Subcutaneous adipose tissue (tissue), 4 donors: Measurements from ENCODE around the gene CPB1. TPM values are rescaled to one million over a fixed set of nuclear protein-coding genes. Genes with fewer than 3 reads are reported as not detected.

Experiments
- total RNA-seq, 4 donors: library from RNA; depleted of rRNA; stranded (reverse); fragments of >200 nt; gene quantifications; one replicate each; pipeline ENCODE4 v1.1.0, GENCODE V29; 2016
- TF ChIP-seq, protein P1 (sequence below): fragments of 450-650 bp; IDR thresholded peaks from one replicate; pipeline ENCODE4 v1.5.1; 2016; ENCODE audit warnings: low read depth, mild to moderate bottlenecking, control low read depth, antibody characterized with exemption, moderate library complexity

Gene CPB1
- total RNA-seq, 4 donors from 2014 or later = 2.0 to 12.1 (median 5.4) TPM

DNA sequence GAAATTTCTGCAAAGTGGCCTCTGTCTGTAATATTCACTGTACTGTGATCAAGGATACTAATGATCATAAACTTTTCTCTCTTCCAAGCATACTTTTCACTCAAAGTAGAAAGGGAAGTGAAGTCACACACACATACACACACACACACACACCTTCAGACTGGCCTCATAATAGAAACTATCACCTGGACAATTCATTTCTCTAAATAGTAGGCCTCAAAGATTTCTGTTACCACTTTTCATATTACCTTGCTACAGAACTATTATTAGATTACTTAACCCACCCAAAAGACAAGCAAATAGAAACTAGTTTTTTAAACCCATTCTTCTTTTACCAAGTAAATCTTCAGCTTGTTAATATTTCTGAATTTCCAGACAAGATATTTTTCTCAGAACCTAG lies 12.2 kb downstream of the CPB1 start:
- TF ChIP-seq, protein P1, sequence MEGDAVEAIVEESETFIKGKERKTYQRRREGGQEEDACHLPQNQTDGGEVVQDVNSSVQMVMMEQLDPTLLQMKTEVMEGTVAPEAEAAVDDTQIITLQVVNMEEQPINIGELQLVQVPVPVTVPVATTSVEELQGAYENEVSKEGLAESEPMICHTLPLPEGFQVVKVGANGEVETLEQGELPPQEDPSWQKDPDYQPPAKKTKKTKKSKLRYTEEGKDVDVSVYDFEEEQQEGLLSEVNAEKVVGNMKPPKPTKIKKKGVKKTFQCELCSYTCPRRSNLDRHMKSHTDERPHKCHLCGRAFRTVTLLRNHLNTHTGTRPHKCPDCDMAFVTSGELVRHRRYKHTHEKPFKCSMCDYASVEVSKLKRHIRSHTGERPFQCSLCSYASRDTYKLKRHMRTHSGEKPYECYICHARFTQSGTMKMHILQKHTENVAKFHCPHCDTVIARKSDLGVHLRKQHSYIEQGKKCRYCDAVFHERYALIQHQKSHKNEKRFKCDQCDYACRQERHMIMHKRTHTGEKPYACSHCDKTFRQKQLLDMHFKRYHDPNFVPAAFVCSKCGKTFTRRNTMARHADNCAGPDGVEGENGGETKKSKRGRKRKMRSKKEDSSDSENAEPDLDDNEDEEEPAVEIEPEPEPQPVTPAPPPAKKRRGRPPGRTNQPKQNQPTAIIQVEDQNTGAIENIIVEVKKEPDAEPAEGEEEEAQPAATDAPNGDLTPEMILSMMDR = no peak

DNA sequence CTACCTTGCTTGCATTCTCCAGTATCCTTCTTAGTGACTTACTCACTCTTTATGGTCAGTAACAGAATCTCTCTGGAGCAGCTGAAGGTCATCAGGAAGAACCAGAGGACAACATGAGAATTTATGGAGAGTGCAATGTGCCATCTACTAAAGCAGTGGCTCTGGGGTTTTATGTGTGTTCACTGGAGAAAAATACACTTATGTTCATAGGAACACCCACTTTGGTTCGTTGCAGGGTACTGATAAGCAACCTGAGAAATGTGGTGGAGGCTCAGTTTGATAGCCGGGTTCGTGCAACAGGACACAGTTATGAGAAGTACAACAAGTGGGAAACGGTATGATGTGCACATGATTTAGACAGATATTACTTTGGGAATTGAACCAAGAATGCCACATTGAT lies 12.8 kb downstream of the CPB1 start:
- TF ChIP-seq, protein P1 = no peak

DNA sequence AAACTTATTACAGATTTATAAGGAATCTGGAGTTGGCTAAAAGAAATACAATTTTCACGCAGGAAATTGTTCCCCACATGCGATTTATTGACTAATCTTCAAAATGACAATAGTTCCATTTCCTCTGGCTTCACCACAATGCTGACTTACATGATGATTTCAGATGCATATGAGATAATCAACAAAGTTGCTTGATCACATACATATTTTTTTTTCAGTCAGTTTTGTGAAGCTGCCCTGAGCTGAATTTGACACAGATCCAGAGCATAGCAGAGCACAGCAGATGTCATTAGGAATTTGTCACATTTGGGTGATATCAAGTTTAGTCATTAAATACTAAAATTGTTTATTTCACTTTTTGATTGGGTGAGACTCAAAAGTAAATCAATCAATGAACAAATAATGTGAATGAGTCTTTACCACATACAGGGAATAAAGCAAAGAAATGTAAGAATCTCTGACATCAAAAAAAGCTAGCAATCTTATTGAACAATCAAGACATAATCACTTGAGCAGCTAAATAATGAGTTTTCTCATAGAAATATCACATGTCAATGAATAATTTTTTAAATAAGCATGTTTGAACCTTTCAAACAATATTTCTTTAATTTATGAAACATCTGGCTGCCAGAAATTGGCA lies 18.3 kb downstream of the CPB1 start:
- TF ChIP-seq, protein P1 = no peak

DNA sequence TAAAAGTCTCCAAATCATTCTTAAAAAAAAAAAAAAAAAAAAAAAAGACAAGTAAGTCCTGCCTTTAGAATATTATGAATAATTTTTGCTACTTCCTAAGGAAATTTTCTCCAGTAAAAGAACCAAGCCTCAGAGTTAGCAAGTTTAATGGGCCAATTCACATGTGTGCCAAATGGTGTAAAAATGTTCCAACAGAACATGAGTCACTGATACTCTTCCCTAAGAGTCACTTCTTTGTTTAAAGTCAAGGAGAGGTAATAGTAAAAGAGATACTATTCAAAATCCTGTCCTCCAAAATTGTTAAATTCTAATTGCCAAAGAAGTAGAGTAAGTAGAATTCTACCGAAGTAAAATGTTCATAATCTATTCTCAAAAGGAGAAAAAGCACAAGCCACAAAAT lies 19.7 kb downstream of the CPB1 start:
- TF ChIP-seq, protein P1 = no peak

DNA sequence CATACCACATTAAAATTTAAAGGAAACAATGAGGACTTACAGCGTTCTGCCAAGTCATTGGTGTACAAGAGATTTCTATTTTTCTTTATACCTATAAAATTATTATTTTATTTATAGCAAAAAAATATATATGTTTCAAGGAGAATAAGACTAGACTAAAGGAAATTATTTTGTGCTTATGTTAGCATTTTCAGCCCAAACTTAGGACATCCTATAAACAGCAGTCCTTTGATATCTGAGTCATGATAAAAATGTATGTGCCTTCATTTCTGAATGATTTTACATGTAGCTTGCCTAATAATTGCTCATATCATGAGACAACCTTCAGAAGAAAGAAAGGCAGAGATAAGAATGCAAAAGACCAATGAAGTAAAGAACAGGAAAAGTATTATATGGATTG lies 20.8 kb downstream of the CPB1 start:
- TF ChIP-seq, protein P1 = no peak

DNA sequence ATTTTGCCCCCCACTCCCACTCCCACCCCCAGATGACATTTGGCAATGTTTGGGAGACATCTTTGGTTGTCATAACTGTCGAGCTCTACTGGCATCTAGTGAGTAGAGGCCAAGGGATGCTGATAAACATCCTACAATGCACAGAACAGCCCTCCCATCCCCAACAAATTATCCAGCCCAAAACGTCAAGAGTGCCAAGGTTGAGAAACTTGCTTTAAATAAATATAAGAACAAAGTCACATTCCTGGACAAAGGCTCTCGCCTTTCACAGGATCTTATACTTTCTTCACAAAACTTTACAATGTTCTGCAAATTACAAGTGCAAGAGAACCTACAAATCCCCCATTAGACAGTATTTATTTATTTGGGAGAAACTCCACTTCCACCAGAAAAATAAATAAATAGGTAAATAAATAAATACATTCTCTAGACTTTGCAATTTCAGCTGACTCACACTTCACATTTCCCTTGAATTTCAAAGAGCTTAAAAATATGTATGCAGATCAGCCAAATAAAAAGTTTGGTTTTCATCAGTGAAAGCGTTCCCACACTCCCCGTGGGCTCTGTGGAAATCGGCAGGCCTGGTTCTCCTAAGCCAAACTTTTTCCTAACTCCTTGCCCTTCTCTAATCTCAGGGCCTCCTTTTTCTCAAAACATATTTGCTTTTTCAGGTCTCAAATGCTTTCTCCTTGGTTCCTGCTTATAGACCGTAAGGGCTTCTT lies 24.8 kb downstream of the CPB1 start:
- TF ChIP-seq, protein P1 = no peak

DNA sequence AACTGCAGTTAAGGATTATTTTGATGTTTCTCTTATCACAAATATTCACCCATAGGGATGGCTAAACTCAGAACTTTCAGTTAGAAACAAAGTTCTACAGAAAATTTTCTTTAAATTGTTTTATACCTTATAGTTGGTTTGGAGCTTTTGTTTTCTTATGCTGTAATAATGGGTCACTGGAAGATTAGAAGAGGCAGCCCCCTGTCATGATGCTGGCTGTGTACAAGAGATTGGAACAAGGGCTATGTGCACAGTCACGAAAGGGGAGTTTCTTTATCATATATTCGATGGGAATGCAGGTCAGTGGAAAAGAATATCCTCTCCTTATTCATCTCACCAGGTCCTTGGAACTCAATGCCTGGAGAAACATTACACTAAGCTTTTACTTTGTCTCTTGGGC lies 25.5 kb downstream of the CPB1 start:
- TF ChIP-seq, protein P1 = no peak
